GM18517 (cell line): Measurements from ENCODE around the gene OR52E8.

ENCODE experiments used
- ATAC-seq: cut with Tn5 transposase; IDR thresholded peaks from one replicate; pipeline ENCODE4 v1.9.1; 2021; ENCODE audit warnings: mild to moderate bottlenecking, moderate library complexity; ENCODE audit not compliant: unreplicated experiment

OR52E8 gene

DNA sequence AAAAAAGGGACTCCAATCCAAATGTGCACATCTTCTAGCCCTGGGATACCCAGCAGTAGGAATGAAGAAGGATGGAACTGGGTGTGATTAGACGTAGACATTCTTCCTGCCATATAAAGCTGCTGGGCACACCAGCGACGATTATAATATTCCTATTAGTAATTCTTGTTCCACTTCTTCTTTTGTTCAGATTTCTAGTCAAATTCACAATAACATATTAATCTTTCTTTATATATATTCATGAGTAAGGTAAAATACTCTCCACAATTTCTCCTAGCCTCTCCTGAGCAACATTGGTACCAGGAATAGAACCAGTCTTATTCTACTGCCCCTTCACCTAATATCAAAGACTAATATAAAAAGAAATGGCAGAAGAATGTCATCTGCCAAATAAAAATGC is at the start of gene OR52E8:
Gene OR52E8, minus strand, starts transcription at position 101 of the 400 bp plus-strand sequence. Its CDS starts 0 bp downstream, at position 101.
- no peak for ATAC-seq

DNA sequence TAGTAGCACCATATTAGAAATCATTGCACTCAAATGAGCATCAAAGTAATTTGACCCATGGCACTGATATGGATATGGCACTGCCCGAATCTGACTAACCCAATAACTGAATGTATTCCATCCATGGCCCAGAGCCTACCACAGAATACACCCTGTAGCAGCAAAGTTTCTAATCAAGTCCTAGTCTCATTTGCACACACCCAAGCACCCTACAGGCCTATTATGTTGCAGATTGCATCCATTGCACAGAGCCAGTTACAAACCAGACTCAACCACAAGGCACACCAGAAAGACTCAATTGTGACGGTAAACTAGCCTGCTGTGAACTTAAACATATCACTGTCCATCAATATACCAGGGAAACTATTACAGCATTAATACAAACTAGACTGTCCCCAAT is 42.0 kb upstream of the OR52E8 start:
- ATAC-seq = no peak

- no peak for ATAC-seq
These were observed 35.4 kb upstream of the OR52E8 start, which contains the start of gene OR52E5 for GRCh38 chr11:5892908-5893307. OR52E5 (plus strand) TSS chr11:5893208; CDS start chr11:5900777, 7,569 bp downstream.

- ATAC-seq = no peak
These were observed 33.8 kb upstream of the OR52E8 start for GRCh38 chr11:5891216-5891800.

DNA sequence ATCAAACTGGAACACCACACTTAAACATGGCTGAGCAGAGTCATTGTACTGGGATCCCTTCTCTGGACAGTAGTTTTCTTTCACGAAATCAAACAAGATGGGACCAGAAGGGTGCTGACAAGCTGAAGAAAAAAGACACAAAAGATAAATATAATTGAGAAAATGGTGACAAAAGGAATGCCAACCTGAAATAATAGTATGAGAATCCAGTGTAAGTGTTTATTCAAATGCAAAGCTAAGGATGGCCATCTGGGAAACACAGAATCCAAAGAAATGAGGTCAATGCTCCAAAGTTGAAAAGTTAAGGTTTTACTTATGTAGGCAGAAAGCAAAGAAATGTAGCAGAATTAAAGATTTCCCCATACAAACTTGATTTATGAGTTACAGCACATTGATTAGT is 30.2 kb upstream of the OR52E8 start:
- ATAC-seq = no peak

- no peak for ATAC-seq
These were observed 29.7 kb upstream of the OR52E8 start for GRCh38 chr11:5887172-5887571.

DNA sequence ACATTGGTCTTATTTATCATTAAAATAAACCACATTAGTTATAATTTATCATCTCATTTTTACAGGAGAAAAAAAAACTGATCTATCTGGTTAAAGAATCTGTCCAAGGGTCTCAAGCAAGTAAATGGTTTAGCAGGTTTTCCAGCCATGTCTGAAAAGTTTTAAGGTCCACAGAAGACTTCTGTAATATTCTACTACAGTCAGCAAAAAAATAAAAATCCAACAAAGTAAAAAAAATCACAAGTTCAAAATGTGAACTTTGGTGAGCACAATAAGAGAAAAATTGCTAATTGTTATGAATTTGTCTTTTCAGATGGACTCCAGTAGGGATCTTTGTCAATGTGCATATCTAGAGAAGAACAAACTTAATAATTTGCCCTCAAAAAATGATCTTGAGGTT is 24.3 kb upstream of the OR52E8 start:
- no peak for ATAC-seq

DNA sequence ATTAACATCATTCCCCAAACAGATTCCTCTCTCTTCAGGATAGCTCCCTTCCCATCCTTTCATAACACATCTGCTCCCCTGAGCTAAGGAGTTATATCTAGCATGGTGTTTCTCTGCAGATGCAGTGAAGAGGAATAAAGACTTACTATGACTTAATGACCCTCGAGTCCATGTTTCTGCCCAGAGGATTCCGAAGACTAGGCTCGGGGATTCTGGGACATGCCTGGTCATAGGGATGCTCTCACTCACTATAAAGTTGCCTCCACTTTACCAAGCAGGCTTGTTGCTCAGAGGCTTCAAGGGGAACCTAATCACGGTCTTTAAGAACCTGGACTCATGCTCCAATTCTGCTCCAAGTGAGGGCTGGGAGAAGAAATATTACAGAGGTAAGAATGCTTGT is 22.8 kb upstream of the OR52E8 start, which contains the start of gene OR52E4:
Gene OR52E4, plus strand, starts transcription at position 301 of the 400 bp plus-strand sequence. CDS start 3,664 bp downstream, outside the sequence.
- no peak for ATAC-seq

- no peak for ATAC-seq
These were observed 21.1 kb upstream of the OR52E8 start for GRCh38 chr11:5878564-5878963.

- ATAC-seq = no peak
These were observed 8.3 kb upstream of the OR52E8 start for GRCh38 chr11:5865826-5866225.

DNA sequence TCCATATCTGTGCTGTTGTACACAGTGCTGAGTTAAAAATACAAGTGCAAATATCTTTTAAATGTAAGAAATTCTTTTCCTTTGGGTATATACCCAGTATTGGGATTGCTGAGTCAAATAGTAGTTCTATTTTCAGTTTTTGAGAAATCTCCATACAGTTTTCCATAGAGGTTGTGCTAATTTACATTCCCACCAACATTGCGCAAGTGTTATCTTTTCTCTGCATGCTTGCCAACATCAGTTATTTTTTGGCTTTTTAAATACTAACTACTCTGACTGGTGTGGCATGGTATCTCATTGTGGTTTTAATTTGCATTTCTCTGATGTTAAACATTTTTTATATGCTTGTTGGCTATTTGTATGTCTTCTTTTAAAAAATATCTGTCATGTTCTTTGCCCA is 6.5 kb downstream of the OR52E8 start:
- no peak for ATAC-seq

- ATAC-seq = no peak
These were observed 9.8 kb downstream of the OR52E8 start for GRCh38 chr11:5847711-5848110.

DNA sequence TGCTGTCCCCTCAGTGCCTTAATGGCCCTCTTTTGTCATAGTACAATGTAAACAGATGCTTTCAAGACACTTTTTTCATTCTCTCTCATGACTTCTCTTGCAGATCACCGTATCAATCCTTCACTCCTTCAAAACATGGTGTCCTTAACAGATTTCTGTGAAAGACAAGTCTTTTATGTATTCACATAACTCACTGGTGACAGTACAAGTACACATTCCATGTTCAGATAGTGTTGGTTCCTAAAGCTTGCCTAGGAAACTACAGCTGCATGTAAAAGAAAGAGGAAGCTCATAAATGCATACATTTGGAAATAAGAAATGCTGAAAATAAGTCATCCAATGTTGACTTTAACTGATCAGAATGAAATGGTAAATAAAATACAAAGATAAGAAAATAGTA is 10.8 kb downstream of the OR52E8 start:
- ATAC-seq = no peak

GRCh38 chr11:5841797-5842196 is 15.7 kb downstream of the OR52E8 start, which contains the start of gene OR52E6:
OR52E6 (minus strand) TSS chr11:5841897; CDS start chr11:5841897, 0 bp downstream.
- ATAC-seq = no peak

- ATAC-seq = no peak
These were observed 19.8 kb downstream of the OR52E8 start for GRCh38 chr11:5837695-5838094.

GRCh38 chr11:5833446-5833845 is 24.0 kb downstream of the OR52E8 start:
- ATAC-seq = no peak

GRCh38 chr11:5831196-5831829 is 26.2 kb downstream of the OR52E8 start:
- ATAC-seq = no peak

GRCh38 chr11:5818245-5818886 is 39.1 kb downstream of the OR52E8 start:
- peak; percentile 67 for ATAC-seq

- no peak for ATAC-seq
These were observed 42.0 kb downstream of the OR52E8 start for GRCh38 chr11:5815534-5815933.

DNA sequence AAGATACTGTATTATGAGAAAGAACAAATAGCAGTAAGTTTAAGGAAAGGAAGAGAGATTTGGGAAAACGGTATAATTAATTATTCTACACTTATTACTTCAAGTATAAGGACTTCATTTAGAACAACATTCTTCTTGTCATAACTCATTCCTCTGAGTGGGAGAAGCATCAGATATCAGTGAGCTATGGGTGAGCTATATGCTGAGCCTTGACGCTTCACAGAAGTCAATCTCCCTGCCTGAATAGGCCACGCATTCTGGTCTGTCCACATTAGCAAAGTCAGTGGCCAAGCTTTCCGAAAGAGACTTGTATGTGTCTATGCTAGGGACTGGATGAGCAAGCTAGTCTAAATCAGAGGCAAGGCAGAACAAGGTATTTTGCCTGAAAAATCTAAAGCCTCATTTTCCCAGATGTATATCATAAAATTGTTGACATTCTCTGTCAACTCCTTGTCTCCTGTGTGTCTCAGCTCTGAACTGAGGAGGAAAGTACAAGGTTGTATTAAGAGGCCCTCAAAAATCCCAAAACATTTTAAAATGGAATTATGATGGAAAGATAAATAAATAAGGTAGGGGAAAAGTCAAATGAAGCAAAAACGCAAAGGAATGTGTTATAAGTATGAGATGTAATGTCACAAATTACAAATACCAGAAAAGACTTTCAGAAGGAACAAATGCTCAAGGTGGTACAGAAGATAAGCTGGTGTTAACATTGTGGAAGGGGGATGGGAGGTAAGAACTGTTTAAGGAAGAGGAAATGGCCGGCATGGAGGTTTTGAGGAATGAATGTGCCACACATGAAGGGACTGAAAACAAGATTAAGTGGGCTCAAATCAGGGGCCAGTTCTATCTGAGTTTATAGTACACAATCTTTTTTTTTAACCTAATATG is 47.3 kb downstream of the OR52E8 start:
- ATAC-seq = no peak

- ATAC-seq = no peak
These were observed 48.4 kb downstream of the OR52E8 start for GRCh38 chr11:5809122-5809519.
